NB4 (cell line): Measurements from ENCODE around the gene KRTAP5-4.
"Not testable (repeated sequence)": the region's sequence is repeated elsewhere in the genome, so short reads cannot be mapped to it uniquely, and the experiment has no call there.

Source experiments
- MYC ChIP-seq: IDR thresholded peaks from 2 replicates; pipeline ENCODE4 v1.6.1; 2011; ENCODE audit warnings: low read depth, low read length
- POLR2A ChIP-seq: IDR thresholded peaks from 2 replicates; pipeline ENCODE4 v1.6.1; 2011; ENCODE audit warnings: mild to moderate bottlenecking; ENCODE audit not compliant: insufficient read length; ENCODE audit errors: extremely low read depth
- TF ChIP-seq, protein P1 (sequence below): IDR thresholded peaks from one replicate; pipeline ENCODE4 v1.5.1; 2012; ENCODE audit warnings: low read depth, low read length
- TF ChIP-seq, protein P2 (sequence below): IDR thresholded peaks from 2 replicates; pipeline ENCODE4 v1.6.1; 2011; ENCODE audit warnings: low read depth, low read length

DNA sequence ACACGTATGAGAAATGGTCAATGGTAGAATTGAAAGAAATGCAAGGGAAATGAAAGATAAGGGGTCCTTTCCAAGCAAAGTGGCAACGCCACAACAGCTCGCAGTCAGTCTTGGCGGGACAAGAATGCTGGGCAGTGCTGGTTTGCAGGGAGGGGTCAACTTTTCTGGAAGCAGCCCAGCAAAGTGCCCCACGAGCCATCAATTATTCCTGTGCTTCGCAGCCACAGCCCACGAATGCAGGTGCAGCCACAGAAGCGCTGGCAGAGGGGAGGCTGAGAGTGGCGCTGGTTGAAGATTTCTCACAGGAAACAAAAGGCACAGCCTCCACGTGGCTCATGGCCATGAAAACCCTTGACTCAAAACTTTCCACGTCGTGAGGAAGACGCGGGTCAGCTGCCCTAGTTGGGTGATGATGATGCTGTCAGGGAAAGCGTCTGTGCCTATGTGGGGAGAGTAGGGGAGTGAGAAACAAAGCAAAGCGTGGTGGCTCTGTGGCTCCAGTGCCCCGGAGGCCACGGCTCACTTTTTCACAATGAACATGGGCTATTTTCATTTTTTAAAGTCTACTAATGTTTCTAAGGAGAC is 40.9 kb upstream of the KRTAP5-4 start:
- TF ChIP-seq, protein P1, sequence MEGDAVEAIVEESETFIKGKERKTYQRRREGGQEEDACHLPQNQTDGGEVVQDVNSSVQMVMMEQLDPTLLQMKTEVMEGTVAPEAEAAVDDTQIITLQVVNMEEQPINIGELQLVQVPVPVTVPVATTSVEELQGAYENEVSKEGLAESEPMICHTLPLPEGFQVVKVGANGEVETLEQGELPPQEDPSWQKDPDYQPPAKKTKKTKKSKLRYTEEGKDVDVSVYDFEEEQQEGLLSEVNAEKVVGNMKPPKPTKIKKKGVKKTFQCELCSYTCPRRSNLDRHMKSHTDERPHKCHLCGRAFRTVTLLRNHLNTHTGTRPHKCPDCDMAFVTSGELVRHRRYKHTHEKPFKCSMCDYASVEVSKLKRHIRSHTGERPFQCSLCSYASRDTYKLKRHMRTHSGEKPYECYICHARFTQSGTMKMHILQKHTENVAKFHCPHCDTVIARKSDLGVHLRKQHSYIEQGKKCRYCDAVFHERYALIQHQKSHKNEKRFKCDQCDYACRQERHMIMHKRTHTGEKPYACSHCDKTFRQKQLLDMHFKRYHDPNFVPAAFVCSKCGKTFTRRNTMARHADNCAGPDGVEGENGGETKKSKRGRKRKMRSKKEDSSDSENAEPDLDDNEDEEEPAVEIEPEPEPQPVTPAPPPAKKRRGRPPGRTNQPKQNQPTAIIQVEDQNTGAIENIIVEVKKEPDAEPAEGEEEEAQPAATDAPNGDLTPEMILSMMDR: not testable (repeated sequence)
- TF ChIP-seq MYC, POLR2A: not testable (repeated sequence)
- TF ChIP-seq, protein P2, sequence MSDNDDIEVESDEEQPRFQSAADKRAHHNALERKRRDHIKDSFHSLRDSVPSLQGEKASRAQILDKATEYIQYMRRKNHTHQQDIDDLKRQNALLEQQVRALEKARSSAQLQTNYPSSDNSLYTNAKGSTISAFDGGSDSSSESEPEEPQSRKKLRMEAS: not testable (repeated sequence)
